B cell (primary cell): Measurements from ENCODE around the gene MTFR1L. TPM values are rescaled to one million over a fixed set of nuclear protein-coding genes. Genes with fewer than 3 reads are reported as not detected.

Experiments
- ATAC-seq: fragments of 200-7000 bp; cut with Tn5 transposase; one replicate; pipeline ENCODE4 v1.10.0; 2021; ENCODE audit warnings: low read depth, mild to moderate bottlenecking, moderate number of reproducible peaks, moderate library complexity
- CTCF ChIA-PET: fragments of 350-600 bp; sonication (Branson Sonifier 250); formaldehyde crosslinking; loops from one replicate; lab custom pipeline; 2021; ENCODE audit warnings: antibody characterized with exemption, inconsistent platforms; lab: Charles Lee
- POLR2A ChIA-PET: fragments of 350-600 bp; sonication (Branson Sonifier 250); formaldehyde crosslinking; loops from one replicate; lab custom pipeline; 2021; ENCODE audit warnings: antibody characterized with exemption; lab: Charles Lee
- DNase-seq: peaks from one replicate; pipeline ENCODE4 v3.0.0; 2013
- H2AFZ ChIP-seq: 2 replicates; pipeline ENCODE4 v1.6.1; 2012; ENCODE audit warnings: mild to moderate bottlenecking, low read depth, low read length; ENCODE audit not compliant: insufficient read depth, poor library complexity, severe bottlenecking
- H3K27ac ChIP-seq, 2 donors: 1 replicate in 1 of 2; 2 replicates in 1 of 2; pipeline ENCODE4 v1.5.1; 2012 to 2013; ENCODE audit warnings: low read length in 2 of 2, mild to moderate bottlenecking in 2 of 2, moderate library complexity in 1 of 2
- H3K27me3 ChIP-seq, 4 experiments: fragments of 200-600 bp in 1 of 4; sonication (generic) in 1 of 4; replicated peaks in 1 of 4; 1 replicate in 2 of 4; 2 replicates in 2 of 4; pipeline versions ENCODE4 v1.6.1 to v1.7.0; 2013 to 2016; ENCODE audit warnings: low read length in 3 of 4, mild to moderate bottlenecking in 2 of 4, mixed read lengths in 1 of 4, moderate library complexity in 1 of 4; ENCODE audit not compliant: insufficient read depth in 4 of 4, control insufficient read depth in 3 of 4; ENCODE audit errors: control extremely low read depth in 1 of 4
- H3K36me3 ChIP-seq, 2 experiments: replicated peaks in 1 of 2; 1 replicate in 1 of 2; 2 replicates in 1 of 2; pipeline versions ENCODE4 v1.6.1 to v1.7.1; 2013; ENCODE audit warnings: low read length in 1 of 2; ENCODE audit not compliant: insufficient read depth in 2 of 2, control insufficient read depth in 1 of 2; ENCODE audit errors: control extremely low read depth in 1 of 2, extremely low read depth in 1 of 2
- H3K4me1 ChIP-seq, 2 donors: fragments of 200-600 bp in 1 of 2; sonication (generic) in 1 of 2; 1 replicate in 1 of 2; 2 replicates in 1 of 2; pipeline versions ENCODE4 v1.5.1 to v1.6.1; 2013 to 2017; ENCODE audit warnings: low read length in 2 of 2; ENCODE audit not compliant: control insufficient read depth in 2 of 2, insufficient read depth in 2 of 2
- H3K4me2 ChIP-seq: replicated peaks from 2 replicates; pipeline ENCODE3; 2012; ENCODE audit warnings: mild to moderate bottlenecking, low read depth, low read length; ENCODE audit not compliant: poor library complexity, severe bottlenecking
- H3K4me3 ChIP-seq, 5 experiments: fragments of 200-600 bp in 1 of 5; sonication (generic) in 1 of 5; 1 replicate in 3 of 5; 2 replicates in 2 of 5; pipeline versions ENCODE4 v1.5.1 to v1.7.0; 2011 to 2016; ENCODE audit warnings: low read length in 4 of 5, mild to moderate bottlenecking in 4 of 5, low read depth in 2 of 5, control low read depth in 1 of 5, moderate library complexity in 1 of 5; ENCODE audit not compliant: insufficient read depth in 1 of 5; ENCODE audit errors: control extremely low read depth in 1 of 5, extremely low read depth in 1 of 5
- H3K79me2 ChIP-seq: fragments of 200-600 bp; sonication (generic); one replicate; pipeline ENCODE4 v1.6.0; 2016; ENCODE audit warnings: low read length; ENCODE audit not compliant: control insufficient read depth, insufficient read depth
- H3K9ac ChIP-seq: fragments of 200-600 bp; sonication (generic); 2 replicates; pipeline ENCODE4 v1.6.1; 2017; ENCODE audit warnings: mild to moderate bottlenecking, low read length, moderate library complexity
- H3K9me3 ChIP-seq, 3 donors: one replicate each; pipeline versions ENCODE4 v1.6.1 to v1.7.1; 2013; ENCODE audit warnings: low read length in 2 of 3; ENCODE audit not compliant: control insufficient read depth in 2 of 3, insufficient read depth in 1 of 3; ENCODE audit errors: control extremely low read depth in 1 of 3
- H4K20me1 ChIP-seq: 2 replicates; pipeline ENCODE4 v1.6.0; 2012; ENCODE audit warnings: mild to moderate bottlenecking, low read length; ENCODE audit not compliant: insufficient read depth, control insufficient read depth, poor library complexity, severe bottlenecking
- H3K27ac Mint-ChIP-seq: one replicate; pipeline ENCODE4 v1.8.0; 2021; ENCODE audit warnings: mixed read lengths
- H3K27me3 Mint-ChIP-seq: one replicate; pipeline ENCODE4 v1.8.0; 2021; ENCODE audit warnings: mixed read lengths
- H3K4me1 Mint-ChIP-seq: one replicate; pipeline ENCODE4 v1.8.0; 2021; ENCODE audit warnings: mixed read lengths
- H3K4me3 Mint-ChIP-seq: one replicate; pipeline ENCODE4 v1.8.0; 2021; ENCODE audit warnings: mixed read lengths
- H3K9me3 Mint-ChIP-seq: one replicate; pipeline ENCODE4 v1.8.0; 2022; ENCODE audit warnings: mixed read lengths; ENCODE audit not compliant: insufficient read depth
- EZH2 ChIP-seq: IDR thresholded peaks from 2 replicates; pipeline ENCODE4 v1.6.1; 2012; ENCODE audit warnings: borderline replicate concordance, low read depth, mild to moderate bottlenecking, moderate library complexity, low read length; ENCODE audit not compliant: insufficient read depth, poor library complexity, severe bottlenecking
- WGBS: methylation state at CpG from one replicate; pipeline ENCODE4 v1.1.5; 2013; ENCODE audit warnings: missing lambda C conversion rate; ENCODE audit not compliant: insufficient coverage; 5-methylcytosine and 5-hydroxymethylcytosine counted together
- intact Hi-C: fragments of 100-400 bp; cut with micrococcal nuclease; formaldehyde crosslinking; loops from one replicate; pipeline ENCODE4 v1.10.0; 2022
- polyA plus RNA-seq: library from polyadenylated mRNA; depleted of rRNA; stranded (reverse); fragments of >200 nt; gene quantifications from 2 replicates; pipeline ENCODE4 v1.2.3, GENCODE V29; 2012
- total RNA-seq, 2 donors: library from RNA; stranded (reverse); fragments of 120-200 nt in 1 of 2; gene quantifications; 1 replicate in 1 of 2; 2 replicates in 1 of 2; pipeline versions ENCODE4 v1.2.3 to v1.2.4, GENCODE V29; 2013 to 2022
- TF ChIP-seq, protein P1 (sequence below): fragments of 200-600 bp; IDR thresholded peaks from one replicate; pipeline ENCODE4 v1.8.0; 2022; ENCODE audit warnings: antibody characterized with exemption, mild to moderate bottlenecking

Gene MTFR1L
- total and polyA plus RNA-seq, 2 donors (not counting 1 experiment from before 2014, with no cell fraction given) = 41.5 to 44.6 TPM

GRCh38 chr1:25803368-25803767 lies 16.4 kb upstream of the MTFR1L start:
- H3K4me1 ChIP-seq = peaks cover 12 to 13% of the 10 kb centered on the region in 2 donors
- peaks cover 19% of the 10 kb centered on the region for H3K4me1 Mint-ChIP-seq
- intact Hi-C loops = no loop called here
- DNase-seq (no peak), ATAC-seq (no peak)
- no peak overlapping the region for H3K27ac Mint-ChIP-seq
- no peaks in the 10 kb centered on the region for H4K20me1 ChIP-seq
- no peaks in the 10 kb centered on the region for H3K9me3 Mint-ChIP-seq
- H3K79me2 ChIP-seq = peaks cover 4% of the 10 kb centered on the region
- H2AFZ ChIP-seq = no peak overlapping the region
- H3K4me3 Mint-ChIP-seq = no peak overlapping the region
- no peak overlapping the region for H3K27ac ChIP-seq
- peaks cover 0 to 4% (median 0%) of the 10 kb centered on the region in 4 experiments for H3K27me3 ChIP-seq
- no CpG with 5 or more reads among the region's 1 CpG for WGBS
- TF ChIP-seq EZH2 = no peak
- TF ChIP-seq, protein P1, sequence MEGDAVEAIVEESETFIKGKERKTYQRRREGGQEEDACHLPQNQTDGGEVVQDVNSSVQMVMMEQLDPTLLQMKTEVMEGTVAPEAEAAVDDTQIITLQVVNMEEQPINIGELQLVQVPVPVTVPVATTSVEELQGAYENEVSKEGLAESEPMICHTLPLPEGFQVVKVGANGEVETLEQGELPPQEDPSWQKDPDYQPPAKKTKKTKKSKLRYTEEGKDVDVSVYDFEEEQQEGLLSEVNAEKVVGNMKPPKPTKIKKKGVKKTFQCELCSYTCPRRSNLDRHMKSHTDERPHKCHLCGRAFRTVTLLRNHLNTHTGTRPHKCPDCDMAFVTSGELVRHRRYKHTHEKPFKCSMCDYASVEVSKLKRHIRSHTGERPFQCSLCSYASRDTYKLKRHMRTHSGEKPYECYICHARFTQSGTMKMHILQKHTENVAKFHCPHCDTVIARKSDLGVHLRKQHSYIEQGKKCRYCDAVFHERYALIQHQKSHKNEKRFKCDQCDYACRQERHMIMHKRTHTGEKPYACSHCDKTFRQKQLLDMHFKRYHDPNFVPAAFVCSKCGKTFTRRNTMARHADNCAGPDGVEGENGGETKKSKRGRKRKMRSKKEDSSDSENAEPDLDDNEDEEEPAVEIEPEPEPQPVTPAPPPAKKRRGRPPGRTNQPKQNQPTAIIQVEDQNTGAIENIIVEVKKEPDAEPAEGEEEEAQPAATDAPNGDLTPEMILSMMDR = no peak
- CTCF ChIA-PET = interaction anchor here (0.6 to 1.0 kb wide), 2 partner anchors 76 to 195 kb away, joined by 3 to 4 read pairs; no protein-coding TSS in a partner anchor
- H3K4me2 ChIP-seq = no peak overlapping the region
- no peaks in the 10 kb centered on the region for H3K27me3 Mint-ChIP-seq
- H3K9me3 ChIP-seq = no peaks in the 10 kb centered on the region
- no peak overlapping the region for H3K4me3 ChIP-seq
- POLR2A ChIA-PET = interaction anchor here (0.7 kb wide), 2 partner anchors 8 to 9 kb away, joined by 4 read pairs; no protein-coding TSS in a partner anchor
- no peaks in the 10 kb centered on the region for H3K36me3 ChIP-seq
- H3K9ac ChIP-seq = no peak overlapping the region

DNA sequence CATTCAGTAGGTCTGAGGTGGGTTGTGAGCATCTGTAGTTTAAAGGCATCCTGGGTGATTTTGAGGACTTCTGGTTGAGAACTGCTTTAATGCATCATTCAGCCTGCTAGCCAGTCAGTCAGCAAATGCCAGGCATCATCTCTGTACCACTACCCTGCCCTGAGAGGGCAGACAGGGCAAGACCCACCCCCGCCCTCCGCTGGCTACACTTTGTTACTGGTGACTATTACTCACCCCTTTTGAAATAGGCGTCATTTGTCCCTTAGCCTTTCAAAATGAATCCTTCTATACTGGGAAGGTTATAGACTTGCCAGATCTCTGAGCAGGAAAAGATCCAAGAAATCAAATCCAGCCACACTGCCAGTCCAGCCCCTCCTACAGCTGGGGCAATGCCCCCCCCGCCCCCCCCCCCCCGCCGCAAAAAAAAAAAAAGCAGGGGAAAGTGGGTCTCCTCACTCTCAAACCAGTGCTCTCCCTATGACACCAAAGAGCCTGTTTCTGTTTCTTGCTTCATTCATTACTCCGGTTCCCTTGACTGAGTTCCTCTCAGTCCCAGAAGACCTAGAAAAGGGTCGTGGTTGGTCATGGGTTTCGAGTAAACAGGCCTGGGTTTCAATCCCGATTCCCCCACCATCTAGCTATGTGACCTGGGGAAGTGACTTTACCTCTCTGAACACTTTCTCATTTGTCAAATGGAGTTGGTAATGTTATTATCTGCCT lies 15.3 kb upstream of the MTFR1L start:
- CTCF ChIA-PET = interaction anchor here (0.6 to 1.1 kb wide), 2 partner anchors 77 to 299 kb away, joined by 3 read pairs; no protein-coding TSS in a partner anchor
- ATAC-seq (no peak), DNase-seq (no peak)
- Mint-ChIP-seq H3K9me3 (no peaks in the 10 kb centered on the region), H3K27ac (no peak overlapping the region), H3K4me3 (no peak overlapping the region), H3K4me1 (peaks cover 21% of the 10 kb centered on the region), H3K27me3 (no peaks in the 10 kb centered on the region)
- Histone ChIP-seq H3K4me3 (no peak overlapping the region), H3K27me3 (peaks cover 0 to 4% (median 0%) of the 10 kb centered on the region in 4 experiments), H3K4me2 (no peak overlapping the region), H3K9ac (no peak overlapping the region), H2AFZ (no peak overlapping the region), H4K20me1 (no peaks in the 10 kb centered on the region), H3K4me1 (peaks cover 13 to 17% of the 10 kb centered on the region in 2 donors), H3K9me3 (no peaks in the 10 kb centered on the region), H3K36me3 (no peaks in the 10 kb centered on the region), H3K79me2 (peaks cover 4% of the 10 kb centered on the region), H3K27ac (no peak overlapping the region)
- no CpG with 5 or more reads among the region's 10 CpGs for WGBS
- intact Hi-C loops = no loop called here
- POLR2A ChIA-PET = interaction anchor here (0.6 to 0.7 kb wide), 2 partner anchors 7 to 33 kb away, joined by 4 to 5 read pairs; no protein-coding TSS in a partner anchor
- TF ChIP-seq EZH2 = no peak
- TF ChIP-seq, protein P1 = no peak
